GM12864 (cell line): ENCODE measurements around the gene SF1.

ENCODE experiments used
- DNase-seq: peaks from one replicate; pipeline ENCODE4 v3.0.0-alpha.2; 2011; ENCODE audit warnings: low read depth
- H3K4me3 ChIP-seq: 2 replicates; pipeline ENCODE4 v1.5.1; 2011; ENCODE audit warnings: mild to moderate bottlenecking, low read depth, low read length, control low read depth
- CTCF ChIP-seq: IDR thresholded peaks from 2 replicates; pipeline ENCODE4 v1.5.1; 2011; ENCODE audit warnings: low read depth, mild to moderate bottlenecking, moderate library complexity, low read length, control low read depth, inconsistent platforms; ENCODE audit errors: missing control alignments

SF1 gene

GRCh38 chr11:64753380-64754123, 24.8 kb downstream of the SF1 start:
- no peak for TF ChIP-seq CTCF
- no peak for DNase-seq
- no peak overlapping the region for H3K4me3 ChIP-seq

- no peak for DNase-seq
- no peak overlapping the region for H3K4me3 ChIP-seq
- no peak for TF ChIP-seq CTCF
Observed at GRCh38 chr11:64753019-64753379, 25.3 kb downstream of the SF1 start.

GRCh38 chr11:64752175-64752970, 26.0 kb downstream of the SF1 start:
- no peak for DNase-seq
- no peak for TF ChIP-seq CTCF
- H3K4me3 ChIP-seq: no peak overlapping the region

- TF ChIP-seq CTCF: no peak
- DNase-seq: no peak
- no peak overlapping the region for H3K4me3 ChIP-seq
Observed at GRCh38 chr11:64751580-64751979, 26.8 kb downstream of the SF1 start.

GRCh38 chr11:64751136-64751535, 27.2 kb downstream of the SF1 start:
- no peak for TF ChIP-seq CTCF
- no peak overlapping the region for H3K4me3 ChIP-seq
- no peak for DNase-seq

GRCh38 chr11:64750361-64751054, 27.8 kb downstream of the SF1 start:
- no peak for TF ChIP-seq CTCF
- H3K4me3 ChIP-seq: no peak overlapping the region
- DNase-seq: no peak
